ENCODE measurements around the gene DHX58. TPM values are rescaled to one million over a fixed set of nuclear protein-coding genes. Genes with fewer than 3 reads are reported as not detected.

The DHX58 gene
- total and polyA plus RNA-seq, 2 donors (not counting 3 experiments of a cell fraction or from before 2014, with no cell fraction given) = 3.1 to 9.0 TPM

DNA sequence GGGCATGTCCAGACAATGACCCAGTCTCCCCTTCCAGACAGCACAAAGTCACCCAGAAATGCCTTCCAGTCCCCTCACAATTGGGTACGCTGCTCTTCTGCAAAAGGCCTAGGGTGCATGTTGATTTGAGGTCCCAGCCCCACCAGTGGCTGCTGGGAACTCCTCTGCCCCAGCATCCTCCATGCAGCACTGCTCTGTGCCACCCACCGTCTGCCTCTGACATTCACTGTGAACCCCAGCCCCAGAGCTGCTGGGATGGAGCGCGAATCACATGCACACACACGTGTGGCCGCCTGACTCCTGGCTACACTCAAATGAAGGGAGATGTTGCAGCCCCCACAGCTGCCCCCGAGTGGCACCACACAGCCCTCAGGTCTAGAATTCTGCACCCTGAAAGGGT, 60.9 kb downstream of the DHX58 start:
- no TSS peak for BruUV-seq (replicated peaks)
- Histone ChIP-seq H2AFZ (ENCODE audit: low read depth, low read length) (no peak overlapping the region), H3K4me3 (replicated peaks in 1 of 3; ENCODE audit: insufficient read depth in 1 of 3, low read depth in 1 of 3, low read length in 3 of 3) (no peak overlapping the region), H3K27ac (ENCODE audit: insufficient read depth, low read depth, low read length) (no peak overlapping the region), H4K20me1 (replicated peaks; ENCODE audit: control insufficient read depth, extremely low read depth, insufficient read depth, low read length) (no peaks in the 10 kb centered on the region), H3K79me2 (ENCODE audit: control insufficient read depth, insufficient read depth, low read length) (no peaks in the 10 kb centered on the region), H3K9me1 (replicated peaks; ENCODE audit: control insufficient read depth, extremely low read depth, insufficient read depth, low read length) (no peaks in the 10 kb centered on the region), H3K9ac (replicated peaks; ENCODE audit: extremely low read depth, insufficient read depth, low read length) (no peak overlapping the region), H3K4me2 (ENCODE audit: insufficient read depth, low read length) (no peak overlapping the region), H3K9me3 (replicated peaks; ENCODE audit: control insufficient read depth, insufficient read depth, low read length) (no peaks in the 10 kb centered on the region), H3K36me3 (ENCODE audit: control insufficient read depth in 2 of 2, extremely low read depth in 1 of 2, insufficient read depth in 2 of 2, low read length in 2 of 2) (no peaks in the 10 kb centered on the region), H3K27me3 (ENCODE audit: control insufficient read depth in 2 of 2, insufficient read depth in 2 of 2, low read length in 2 of 2) (peaks cover 31 to 44% of the 10 kb centered on the region in 2 experiments), H3K4me1 (ENCODE audit: control insufficient read depth, extremely low read depth, insufficient read depth, low read length) (no peaks in the 10 kb centered on the region)
- FAIRE-seq (no peak), DNase-seq (ENCODE audit: low read depth, low spot score) (no peak)
- ChIA-PET CTCF (interaction anchor here (1.3 to 1.7 kb wide), 4 partner anchors 12 to 64 kb away, joined by 3 to 9 read pairs (median 4); no protein-coding TSS in a partner anchor), POLR2A (no interaction called here)
- intact Hi-C loops (cut with micrococcal nuclease) (no loop called here), dilution Hi-C loops (cut with MboI; ENCODE audit: extremely low pct_ligation_motif_present, low sequenced_read_pairs) (no loop called here)
- TF ChIP-seq JUN (IDR thresholded peaks at IDR 0.05; ENCODE audit: borderline replicate concordance, insufficient read depth, insufficient read length, low read depth) (no peak), CTCF (IDR thresholded peaks at IDR 0.05; ENCODE audit: extremely low read depth in 1 of 2, insufficient read depth in 1 of 2, low read depth in 1 of 2, low read length in 2 of 2) (no peak), POLR2A (IDR thresholded peaks at IDR 0.05; ENCODE audit: low read depth, low read length) (no peak)

Other genes with a start within 250 kb of the DHX58 start
- 11.0 and 12.6 TPM in 2 replicates for gene KLHL11, start 247.3 kb downstream of the DHX58 start, total RNA-seq
- gene KLHL11, start 247.3 kb downstream of the DHX58 start, polyA plus RNA-seq = 2.9 and 3.1 TPM in 2 replicates
- gene ACLY, start 193.8 kb downstream of the DHX58 start, total RNA-seq = 324 and 329 TPM in 2 replicates
- gene ACLY, start 193.8 kb downstream of the DHX58 start, polyA plus RNA-seq = 174 and 176 TPM in 2 replicates
- gene ODAD4, start 182.1 kb downstream of the DHX58 start, total RNA-seq = 0.60 and 1.0 TPM in 2 replicates
- gene ODAD4, start 182.1 kb downstream of the DHX58 start, polyA plus RNA-seq = 0.19 TPM in 1 of 2 replicates, not detected in the other
- 84.9 and 88.3 TPM in 2 replicates for gene CNP, start 145.9 kb downstream of the DHX58 start, total RNA-seq
- 48.6 and 49.4 TPM in 2 replicates for gene CNP, start 145.9 kb downstream of the DHX58 start, polyA plus RNA-seq
- 103 and 111 TPM in 2 replicates for gene DNAJC7, start 95.3 kb downstream of the DHX58 start, total RNA-seq
- gene DNAJC7, start 95.3 kb downstream of the DHX58 start, polyA plus RNA-seq = 16.0 and 19.8 TPM in 2 replicates
- 57.3 and 60.4 TPM in 2 replicates for gene NKIRAS2, start 92.6 kb downstream of the DHX58 start, total RNA-seq
- gene NKIRAS2, start 92.6 kb downstream of the DHX58 start, polyA plus RNA-seq = 87.6 and 96.9 TPM in 2 replicates
- gene C17orf113, start 62.1 kb downstream of the DHX58 start, total RNA-seq = 0.18 and 0.20 TPM in 2 replicates
- 0.19 and 0.30 TPM in 2 replicates for gene C17orf113, start 62.1 kb downstream of the DHX58 start, polyA plus RNA-seq
- gene ZNF385C, start 14.2 kb downstream of the DHX58 start, total RNA-seq = not detected in 2 replicates
- gene ZNF385C, start 14.2 kb downstream of the DHX58 start, polyA plus RNA-seq = 0.07 TPM in 1 of 2 replicates, not detected in the other
- gene KAT2A, start 8.7 kb upstream of the DHX58 start, total RNA-seq = 31.3 and 33.4 TPM in 2 replicates
- gene KAT2A, start 8.7 kb upstream of the DHX58 start, polyA plus RNA-seq = 32.4 and 32.9 TPM in 2 replicates
- gene HSPB9, start 10.1 kb upstream of the DHX58 start, total RNA-seq = not detected in 2 replicates
- gene HSPB9, start 10.1 kb upstream of the DHX58 start, polyA plus RNA-seq = 0.03 TPM in 1 of 2 replicates, not detected in the other
- gene RAB5C, start 42.3 kb upstream of the DHX58 start, total RNA-seq = 188 and 210 TPM in 2 replicates
- gene RAB5C, start 42.3 kb upstream of the DHX58 start, polyA plus RNA-seq = 357 and 408 TPM in 2 replicates
- 0.11 TPM in 1 of 2 replicates, not detected in the other for gene KCNH4, start 68.4 kb upstream of the DHX58 start, total RNA-seq
- 0.06 and 0.11 TPM in 2 replicates for gene KCNH4, start 68.4 kb upstream of the DHX58 start, polyA plus RNA-seq
- not detected in 2 replicates for gene HCRT, start 72.7 kb upstream of the DHX58 start, total RNA-seq
- gene HCRT, start 72.7 kb upstream of the DHX58 start, polyA plus RNA-seq = not detected in 2 replicates
- 9.8 TPM in 2 replicates for gene GHDC, start 81.8 kb upstream of the DHX58 start, total RNA-seq
- gene GHDC, start 81.8 kb upstream of the DHX58 start, polyA plus RNA-seq = 11.2 and 15.8 TPM in 2 replicates
- 53.1 and 53.7 TPM in 2 replicates for gene STAT5B, start 163.7 kb upstream of the DHX58 start, total RNA-seq
- gene STAT5B, start 163.7 kb upstream of the DHX58 start, polyA plus RNA-seq = 42.0 and 43.3 TPM in 2 replicates
- 23.4 and 23.6 TPM in 2 replicates for gene STAT5A, start 175.8 kb upstream of the DHX58 start, total RNA-seq
- 18.0 and 18.2 TPM in 2 replicates for gene STAT5A, start 175.8 kb upstream of the DHX58 start, polyA plus RNA-seq

Data from endothelial cell of umbilical vein (primary cell).